HepG2 (cell line): ENCODE data around the gene ZBP1. TPM values are rescaled to one million over a fixed set of nuclear protein-coding genes. Genes with fewer than 3 reads are reported as not detected.

Source experiments
- ATAC-seq: fragments of 200-7000 bp; cut with Tn5 transposase; 3 replicates; pipeline ENCODE4 v1.9.1; 2020; ENCODE audit warnings: mild to moderate bottlenecking, moderate library complexity
- BruUV-seq: library from RNA; stranded (reverse); fragments of 400-500 nt; replicated peaks from 2 replicates; lab custom pipeline; 2021; lab: Mats Ljungman, UMichigan
- CTCF ChIA-PET: fragments of 300-600 bp; formaldehyde crosslinking; extraction: SDS; loops from one replicate; lab custom pipeline; 2021; ENCODE audit warnings: low total read pairs, inconsistent platforms, low intra/inter-chr PET ratio; lab: Yijun Ruan, JAX
- POLR2A ChIA-PET: fragments of 350-600 bp; sonication (Branson Sonifier 250); formaldehyde crosslinking; loops from one replicate; lab custom pipeline; 2020; ENCODE audit warnings: antibody characterized with exemption, inconsistent platforms; lab: Yijun Ruan, JAX
- DNase-seq: peaks from one replicate; pipeline ENCODE4 v3.0.0-alpha.2; 2015; ENCODE audit warnings: low spot score
- FAIRE-seq: peaks from 3 replicates; lab custom pipeline; 2011; peaks lifted over from hg19 to GRCh38; lab: Jason Lieb, UNC
- H2AFZ ChIP-seq: one replicate; pipeline ENCODE4 v1.6.1; 2011; ENCODE audit warnings: low read length, inconsistent platforms
- H3K27ac ChIP-seq: fragments of 300-600 bp; 3 replicates; pipeline ENCODE4 v1.8.0; 2011; ENCODE audit warnings: mixed run types, mild to moderate bottlenecking, mixed read lengths, low read length, inconsistent platforms; ENCODE audit not compliant: insufficient read depth; ENCODE audit errors: extremely low read length
- H3K27me3 ChIP-seq, 2 experiments: fragments of 200-600 bp in 1 of 2; 2 replicates in 1 of 2; 3 replicates in 1 of 2; pipeline versions ENCODE4 v1.6.0 to v1.8.0; 2011; ENCODE audit warnings: low read length in 2 of 2, mild to moderate bottlenecking in 2 of 2, moderate library complexity in 2 of 2, inconsistent platforms in 1 of 2; ENCODE audit not compliant: insufficient read depth in 2 of 2, control insufficient read depth in 1 of 2
- H3K36me3 ChIP-seq, 2 experiments: fragments of 200-600 bp in 1 of 2; replicated peaks in 1 of 2; 2 replicates in 1 of 2; 3 replicates in 1 of 2; pipeline versions ENCODE4 v1.5.1 to v1.8.0; 2011; ENCODE audit warnings: low read length in 2 of 2, inconsistent platforms in 1 of 2; ENCODE audit not compliant: insufficient read depth in 2 of 2, control insufficient read depth in 1 of 2
- H3K4me1 ChIP-seq: 2 replicates; pipeline ENCODE4 v1.5.1; 2012; ENCODE audit warnings: low read length, inconsistent platforms; ENCODE audit not compliant: insufficient read depth
- H3K4me2 ChIP-seq: 2 replicates; pipeline ENCODE4 v1.6.0; 2011; ENCODE audit warnings: low read depth, low read length, inconsistent platforms
- H3K4me3 ChIP-seq, 3 experiments: fragments of 200-600 bp in 1 of 3; sonication (generic), shearing (Covaris generic) in 1 of 3; replicated peaks in 1 of 3; 2 replicates each; pipeline ENCODE4 v1.5.1; 2011 to 2016; ENCODE audit warnings: low read length in 3 of 3, inconsistent platforms in 2 of 3, low read depth in 2 of 3, mild to moderate bottlenecking in 2 of 3, control low read depth in 1 of 3, mixed read lengths in 1 of 3; ENCODE audit not compliant: insufficient read depth in 1 of 3
- H3K79me2 ChIP-seq: one replicate; pipeline ENCODE4 v1.6.1; 2011; ENCODE audit warnings: low read length, inconsistent platforms; ENCODE audit not compliant: insufficient read depth
- H3K9ac ChIP-seq: 2 replicates; pipeline ENCODE4 v1.6.0; 2011; ENCODE audit warnings: mild to moderate bottlenecking, low read depth, low read length, inconsistent platforms; ENCODE audit not compliant: insufficient read depth
- H3K9me3 ChIP-seq: 2 replicates; pipeline ENCODE4 v1.5.1; 2012; ENCODE audit warnings: mild to moderate bottlenecking, low read length
- H4K20me1 ChIP-seq: 2 replicates; pipeline ENCODE4 v1.6.0; 2011; ENCODE audit warnings: inconsistent platforms, mild to moderate bottlenecking, low read length, moderate library complexity; ENCODE audit not compliant: insufficient read depth
- ARID5B ChIP-seq: IDR thresholded peaks from 2 replicates; pipeline ENCODE4 v1.4.0; 2020; ENCODE audit warnings: mild to moderate bottlenecking, missing genetic modification reagents
- MAZ ChIP-seq, 2 experiments: sonication (generic) in 1 of 2; formaldehyde crosslinking in 1 of 2; IDR thresholded peaks; 2 replicates each; pipeline versions ENCODE4 v1.5.0 to v1.6.1; 2012 to 2020; ENCODE audit warnings: low read depth in 2 of 2, mild to moderate bottlenecking in 2 of 2, borderline replicate concordance in 1 of 2, improper control_type of control experiment in 1 of 2, low read length in 1 of 2, missing genetic modification reagents in 1 of 2, moderate library complexity in 1 of 2
- ZNF580 ChIP-seq: IDR thresholded peaks from 2 replicates; pipeline ENCODE4 v1.6.1; 2016; ENCODE audit warnings: low read depth, borderline replicate concordance
- ZNF704 ChIP-seq: sonication (generic); formaldehyde crosslinking; IDR thresholded peaks from 2 replicates; pipeline ENCODE4 v1.8.1; 2023; ENCODE audit warnings: mild to moderate bottlenecking, inconsistent platforms, moderate library complexity, missing genetic modification reagents, borderline replicate concordance
- WGBS: methylation state at CpG from one replicate; pipeline ENCODE4 v1.1.6; 2017; ENCODE audit warnings: low lambda C conversion rate; 5-methylcytosine and 5-hydroxymethylcytosine counted together
- in situ Hi-C: cut with HindIII; loops from 2 replicates; pipeline ENCODE4 v1.10.0; 2017; ENCODE audit warnings: low pct_unique_long_range_greater_than_20kb; ENCODE audit not compliant: extremely low pct_ligation_motif_present
- intact Hi-C: fragments of 100-400 bp; cut with micrococcal nuclease; formaldehyde crosslinking; loops from one replicate; pipeline ENCODE4 v1.10.0; 2022; ENCODE audit not compliant: unreplicated experiment
- polyA plus RNA-seq, 8 experiments: library from polyadenylated mRNA; depleted of rRNA in 3 of 8; stranded (reverse) in 7 of 8; unstranded in 1 of 8; fragments of >200 nt; fragmentation: Illumina TruSeq in 4 of 8; extraction: Trizol in 4 of 8; gene quantifications; 2 replicates each; pipeline versions ENCODE4 v1.2.1 to v1.2.3, GENCODE V29; 2011 to 2016; ENCODE audit warnings: low read depth in 4 of 8, missing spikeins in 1 of 8, mixed read lengths in 1 of 8; ENCODE audit not compliant: insufficient read depth in 1 of 8
- total RNA-seq, 5 experiments: library from RNA; depleted of rRNA; stranded (reverse); fragments of >200 nt; fragmentation: Illumina TruSeq; extraction: Trizol; gene quantifications; 2 replicates each; pipeline ENCODE4 v1.2.3, GENCODE V29; 2016; ENCODE audit warnings: low read depth in 1 of 5

Gene ZBP1
- total and polyA plus RNA-seq, 2 of the 13 experiments (the other 11 are each of a cell fraction or from before 2014, with no cell fraction given), result not detected

GRCh38 chr20:57624124-57624523 lies 3.9 kb upstream of the ZBP1 start:
- intact Hi-C loops (no loop called here), in situ Hi-C loops (no loop called here)
- DNase-seq, result no peak
- Histone ChIP-seq H3K4me3 (no peak overlapping the region), H3K27me3 (peaks cover 2 to 45% of the 10 kb centered on the region in 2 experiments; a peak in 4 of 5 replicates), H2AFZ (no peak overlapping the region), H3K9ac (no peak overlapping the region), H4K20me1 (no peaks in the 10 kb centered on the region), H3K27ac (no peak overlapping the region), H3K79me2 (no peaks in the 10 kb centered on the region), H3K4me2 (no peak overlapping the region), H3K4me1 (no peaks in the 10 kb centered on the region), H3K36me3 (no peaks in the 10 kb centered on the region), H3K9me3 (peaks cover 9% of the 10 kb centered on the region; the same call in 1 of the 2 replicates)
- ChIA-PET CTCF (no interaction called here), POLR2A (no interaction called here)
- BruUV-seq, result no TSS peak
- 25% methylated on average over 3 of the region's 3 CpGs for whole genome bisulfite sequencing
- no peak for ATAC-seq
- FAIRE-seq, result no peak
- TF ChIP-seq ZNF704, result no peak
- TF ChIP-seq MAZ (IDR thresholded peaks at IDR 0.05; ENCODE audit: borderline replicate concordance, low read depth, low read length), result no peak
- TF ChIP-seq MAZ (CRISPR knock-in tag; IDR thresholded peaks at IDR 0.05; ENCODE audit: low read depth), result no peak
- no peak for TF ChIP-seq ZNF580 (CRISPR knock-in tag)
- no peak for TF ChIP-seq ARID5B
